ENCODE results near the gene MBOAT1.

DNA sequence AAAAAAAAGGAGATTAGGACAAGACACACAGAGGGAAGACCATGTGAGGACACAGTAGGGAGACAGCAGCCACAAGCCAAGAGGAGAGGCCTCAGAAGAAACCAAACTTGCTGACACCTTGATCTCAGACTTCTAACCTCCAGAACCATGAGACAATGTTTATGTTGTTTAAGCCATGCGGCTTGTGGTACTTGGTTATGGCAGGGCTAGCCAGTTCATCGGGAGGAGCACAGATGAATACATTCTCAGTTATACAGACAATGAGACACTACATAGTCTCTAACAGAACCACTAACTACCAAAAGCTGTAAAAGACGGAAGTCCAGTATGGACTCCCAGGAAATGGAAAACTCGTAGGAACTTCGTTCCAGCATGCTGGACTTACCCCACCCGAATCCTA is 116.8 kb downstream of the MBOAT1 start:
- TF ChIP-seq, protein P1, sequence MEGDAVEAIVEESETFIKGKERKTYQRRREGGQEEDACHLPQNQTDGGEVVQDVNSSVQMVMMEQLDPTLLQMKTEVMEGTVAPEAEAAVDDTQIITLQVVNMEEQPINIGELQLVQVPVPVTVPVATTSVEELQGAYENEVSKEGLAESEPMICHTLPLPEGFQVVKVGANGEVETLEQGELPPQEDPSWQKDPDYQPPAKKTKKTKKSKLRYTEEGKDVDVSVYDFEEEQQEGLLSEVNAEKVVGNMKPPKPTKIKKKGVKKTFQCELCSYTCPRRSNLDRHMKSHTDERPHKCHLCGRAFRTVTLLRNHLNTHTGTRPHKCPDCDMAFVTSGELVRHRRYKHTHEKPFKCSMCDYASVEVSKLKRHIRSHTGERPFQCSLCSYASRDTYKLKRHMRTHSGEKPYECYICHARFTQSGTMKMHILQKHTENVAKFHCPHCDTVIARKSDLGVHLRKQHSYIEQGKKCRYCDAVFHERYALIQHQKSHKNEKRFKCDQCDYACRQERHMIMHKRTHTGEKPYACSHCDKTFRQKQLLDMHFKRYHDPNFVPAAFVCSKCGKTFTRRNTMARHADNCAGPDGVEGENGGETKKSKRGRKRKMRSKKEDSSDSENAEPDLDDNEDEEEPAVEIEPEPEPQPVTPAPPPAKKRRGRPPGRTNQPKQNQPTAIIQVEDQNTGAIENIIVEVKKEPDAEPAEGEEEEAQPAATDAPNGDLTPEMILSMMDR (IDR thresholded peaks at IDR 0.05 in 8 of 11, conservative IDR thresholded peaks at IDR 0.05 in 3 of 11): no peak
- TF ChIP-seq POLR2A (IDR thresholded peaks at IDR 0.05) (no peak), POLR2AphosphoS5 (IDR thresholded peaks at IDR 0.05) (no peak)
